HG03175 (cell line): ENCODE results near the gene WDR70.
"Not testable (repeated sequence)": the region's sequence is repeated elsewhere in the genome, so short reads cannot be mapped to it uniquely, and the experiment has no call there.

Experiments used
- ATAC-seq: cut with Tn5 transposase; IDR thresholded peaks from one replicate; pipeline ENCODE4 v1.9.1; 2021; ENCODE audit warnings: mild to moderate bottlenecking, moderate library complexity; ENCODE audit not compliant: unreplicated experiment

The WDR70 gene

DNA sequence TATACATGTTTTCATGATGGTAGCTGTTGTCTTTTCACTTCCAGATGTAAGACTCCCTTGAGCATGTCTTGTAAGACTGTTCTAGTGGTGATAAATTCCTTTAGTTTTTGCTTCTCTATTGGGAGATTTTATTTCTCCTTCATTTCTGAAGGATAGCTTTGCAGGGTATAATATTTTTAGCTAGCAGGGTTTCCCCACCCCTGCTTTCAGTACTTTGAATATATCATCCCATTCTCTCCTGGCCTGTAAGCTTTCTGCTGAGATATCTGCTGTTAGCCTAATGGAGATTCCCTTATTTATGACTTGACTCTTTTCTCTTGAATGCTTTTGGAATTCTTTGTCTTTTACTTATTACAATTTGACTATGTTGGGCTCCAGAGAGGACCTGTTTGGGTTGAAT lies 249.8 kb downstream of the WDR70 start:
- ATAC-seq: no peak

DNA sequence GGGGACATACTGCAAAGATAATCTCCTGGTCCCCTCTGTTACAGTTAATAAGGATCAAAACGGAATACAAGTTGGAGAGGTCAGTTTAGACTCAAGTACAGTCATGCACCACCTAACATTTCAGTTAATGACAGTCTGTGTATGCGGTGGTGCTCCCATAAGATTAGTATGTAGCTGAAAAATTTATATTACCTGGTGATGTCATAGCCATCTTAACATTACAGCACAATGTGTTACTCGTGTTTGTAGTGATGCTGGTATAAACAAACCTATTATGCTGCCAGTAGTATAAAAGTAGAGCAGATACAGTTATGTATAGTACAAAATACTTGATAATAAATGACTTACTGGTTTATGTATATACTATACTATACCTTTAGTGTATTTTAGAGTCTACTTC lies 252.8 kb downstream of the WDR70 start:
- ATAC-seq: no peak

DNA sequence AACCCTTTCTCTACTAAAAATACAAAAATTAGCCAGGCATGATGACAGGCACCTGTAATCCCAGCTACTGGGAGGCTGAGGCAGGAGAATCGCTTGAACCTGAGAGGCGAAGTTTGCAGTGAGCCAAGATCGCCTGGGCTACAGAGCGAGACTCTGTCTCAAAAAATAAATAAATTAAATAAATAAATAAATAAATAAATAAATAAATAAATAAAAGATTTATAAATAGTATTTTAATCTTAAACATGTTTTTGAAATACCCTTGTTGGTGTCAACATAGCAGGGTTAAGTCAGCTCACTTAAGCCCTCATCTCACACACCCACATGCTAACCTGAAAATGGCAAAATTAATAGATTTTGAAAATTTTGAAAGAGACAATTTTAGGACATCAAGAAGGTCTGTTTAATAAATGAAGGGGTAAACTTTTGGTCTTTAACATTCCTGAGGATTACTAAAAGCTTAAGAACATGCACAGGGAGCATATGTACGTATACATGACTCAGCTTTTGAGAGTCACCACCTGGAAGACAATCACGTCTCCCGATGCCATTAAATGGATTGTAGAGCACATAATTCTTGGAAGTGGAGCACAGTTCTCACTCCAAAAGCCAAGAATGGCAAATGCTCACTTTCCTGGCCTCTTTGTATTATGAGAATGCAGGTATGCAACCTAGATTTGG lies 258.2 kb downstream of the WDR70 start:
- no peak for ATAC-seq

DNA sequence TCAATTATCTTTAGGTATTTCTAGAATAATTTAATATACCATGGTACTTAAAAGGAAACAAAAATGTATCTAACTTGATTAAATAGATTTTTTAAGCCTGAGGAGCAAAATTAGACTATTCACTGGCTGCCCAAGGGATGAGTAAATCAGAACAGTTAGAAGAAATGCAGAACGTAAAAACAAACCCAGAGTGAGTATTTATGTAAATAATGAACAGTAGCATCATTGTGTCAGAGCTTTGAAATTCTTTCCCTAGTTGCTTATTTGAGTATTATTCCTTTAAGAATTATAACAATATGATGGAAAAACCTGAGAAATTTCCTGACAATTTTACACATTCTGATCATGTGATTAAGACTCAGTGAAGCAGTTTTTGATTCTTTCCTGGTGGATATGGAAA lies 259.8 kb downstream of the WDR70 start:
- ATAC-seq: no peak

DNA sequence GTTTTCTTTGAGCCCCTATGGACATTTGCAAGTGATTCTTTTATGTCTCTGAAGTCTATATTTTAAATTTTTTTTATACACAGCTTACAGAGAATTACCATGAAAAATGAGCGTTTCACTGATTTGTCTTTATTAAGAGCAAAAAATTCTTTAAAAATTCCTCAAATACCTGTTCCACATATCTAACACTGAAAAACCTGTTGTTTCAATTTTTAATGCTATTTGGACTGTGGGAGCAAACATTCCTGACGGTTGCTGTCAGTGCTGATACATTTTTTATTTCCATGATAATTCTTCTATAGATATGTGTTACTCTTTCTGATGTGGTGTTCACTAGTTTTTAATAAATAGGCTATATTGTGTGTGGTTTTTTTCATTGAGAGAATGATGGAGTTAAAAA lies 261.0 kb downstream of the WDR70 start:
- ATAC-seq: no peak

DNA sequence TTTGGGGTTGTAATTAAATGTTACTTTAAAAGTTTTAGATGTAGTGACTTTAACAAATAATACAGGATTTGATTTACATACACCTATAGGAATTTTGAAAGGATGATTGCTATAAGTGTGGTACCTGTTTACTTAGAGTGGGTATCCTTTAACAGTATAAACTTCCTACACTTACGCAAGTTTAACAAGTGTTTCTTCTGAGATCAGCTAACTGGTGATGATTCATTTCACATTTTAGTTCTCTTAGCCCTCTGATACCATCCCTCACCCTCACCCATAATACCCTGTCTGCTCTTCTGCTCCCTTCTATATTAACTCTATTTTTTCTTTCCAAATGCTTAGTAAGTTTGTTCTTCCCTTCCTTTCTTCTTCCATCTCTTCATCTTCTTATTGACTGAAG lies 262.8 kb downstream of the WDR70 start:
- no peak for ATAC-seq

DNA sequence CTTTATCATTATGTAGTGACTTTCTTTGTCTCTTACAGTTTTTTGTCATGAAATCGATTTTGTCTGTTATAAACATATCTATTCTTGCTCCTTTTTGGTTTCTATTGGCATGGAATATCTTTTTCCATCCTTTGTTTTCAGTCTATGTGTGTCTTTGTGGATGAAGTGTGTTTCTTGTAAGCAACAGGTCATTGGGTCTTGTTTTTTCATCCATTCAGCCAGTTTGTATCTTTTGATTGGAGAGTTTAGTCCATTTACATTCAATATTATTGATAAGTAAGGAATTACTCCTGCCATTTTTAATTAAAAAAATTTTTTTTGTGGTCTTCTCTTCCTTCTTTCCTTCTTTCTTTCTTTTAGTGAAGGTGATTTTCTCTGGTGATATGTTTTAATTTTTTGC lies 266.6 kb downstream of the WDR70 start:
- no peak for ATAC-seq

DNA sequence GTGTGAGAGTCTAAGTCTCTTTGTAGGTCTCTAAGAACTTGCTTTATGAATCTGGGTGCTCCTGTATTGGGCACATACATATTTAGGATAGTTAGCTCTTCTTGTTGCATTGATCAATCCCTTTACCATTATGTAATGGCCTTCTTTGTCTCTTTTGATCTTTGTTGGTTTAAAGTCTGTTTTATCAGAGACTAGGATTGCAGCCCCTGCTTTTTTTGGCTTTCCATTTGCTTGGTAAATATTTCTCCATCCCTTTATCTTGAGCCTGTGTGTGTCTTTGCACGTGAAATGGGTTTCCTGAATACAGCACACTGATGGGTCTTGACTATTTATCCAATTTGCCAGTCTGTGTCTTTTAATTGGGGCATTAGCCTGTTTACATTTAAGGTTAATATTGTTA lies 275.4 kb downstream of the WDR70 start:
- ATAC-seq: not testable (repeated sequence)

DNA sequence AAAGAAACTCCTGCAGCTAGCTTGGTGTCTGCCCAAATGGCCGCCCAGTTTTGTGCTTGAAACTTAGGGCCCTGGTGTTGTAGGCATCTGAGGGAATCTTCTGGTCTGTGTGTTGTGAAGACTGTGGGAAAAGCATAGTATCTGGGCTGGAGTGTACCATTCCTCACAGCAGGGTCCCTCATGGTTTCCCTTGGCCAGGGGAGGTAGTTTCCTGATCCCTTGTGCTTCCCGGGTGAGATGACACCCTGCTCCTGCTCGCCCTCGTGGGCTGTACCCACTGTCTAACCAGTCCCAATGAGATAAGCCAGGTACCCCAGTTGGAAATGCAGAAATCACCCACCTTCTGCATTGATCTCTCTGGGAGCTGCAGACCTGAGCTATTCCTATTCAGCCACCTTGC lies 277.9 kb downstream of the WDR70 start:
- no peak for ATAC-seq

DNA sequence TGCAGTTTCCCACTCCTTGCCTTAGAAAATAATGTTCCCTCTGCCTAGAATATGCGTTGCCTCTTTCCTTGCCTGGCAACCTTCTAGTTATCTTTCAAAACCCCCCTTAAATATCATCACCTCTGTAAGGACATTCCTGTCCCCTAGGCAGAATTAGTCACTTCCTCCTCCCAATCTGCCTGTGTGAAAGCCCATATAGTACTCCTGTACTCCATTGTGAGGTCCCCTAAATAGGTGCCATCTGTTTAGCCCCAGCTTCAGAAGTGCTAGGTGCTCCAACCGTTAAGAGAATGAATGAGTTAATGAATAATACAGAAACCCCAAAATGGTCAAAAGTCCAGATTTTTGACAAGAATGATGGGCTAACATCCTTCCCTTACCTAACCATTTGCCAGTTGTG lies 279.3 kb downstream of the WDR70 start:
- no peak for ATAC-seq

DNA sequence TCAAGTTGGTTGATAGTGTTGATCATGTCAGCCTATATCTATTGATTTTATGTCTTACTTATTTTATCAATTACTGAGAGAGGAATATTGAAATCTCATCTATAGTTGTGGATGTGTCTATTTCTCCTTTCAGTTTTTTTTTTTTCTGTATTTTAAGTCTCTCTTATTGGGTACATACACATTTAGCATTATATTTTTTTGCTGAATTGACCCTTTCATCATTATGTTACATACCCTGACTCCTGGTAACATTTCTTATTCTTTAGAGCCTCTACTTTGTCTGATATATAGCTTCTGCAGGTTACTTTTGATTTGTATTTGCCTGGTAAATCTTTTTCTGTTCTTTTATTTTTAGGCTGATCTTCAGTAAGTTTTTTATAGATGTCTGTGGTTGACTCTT lies 281.2 kb downstream of the WDR70 start:
- no peak for ATAC-seq

DNA sequence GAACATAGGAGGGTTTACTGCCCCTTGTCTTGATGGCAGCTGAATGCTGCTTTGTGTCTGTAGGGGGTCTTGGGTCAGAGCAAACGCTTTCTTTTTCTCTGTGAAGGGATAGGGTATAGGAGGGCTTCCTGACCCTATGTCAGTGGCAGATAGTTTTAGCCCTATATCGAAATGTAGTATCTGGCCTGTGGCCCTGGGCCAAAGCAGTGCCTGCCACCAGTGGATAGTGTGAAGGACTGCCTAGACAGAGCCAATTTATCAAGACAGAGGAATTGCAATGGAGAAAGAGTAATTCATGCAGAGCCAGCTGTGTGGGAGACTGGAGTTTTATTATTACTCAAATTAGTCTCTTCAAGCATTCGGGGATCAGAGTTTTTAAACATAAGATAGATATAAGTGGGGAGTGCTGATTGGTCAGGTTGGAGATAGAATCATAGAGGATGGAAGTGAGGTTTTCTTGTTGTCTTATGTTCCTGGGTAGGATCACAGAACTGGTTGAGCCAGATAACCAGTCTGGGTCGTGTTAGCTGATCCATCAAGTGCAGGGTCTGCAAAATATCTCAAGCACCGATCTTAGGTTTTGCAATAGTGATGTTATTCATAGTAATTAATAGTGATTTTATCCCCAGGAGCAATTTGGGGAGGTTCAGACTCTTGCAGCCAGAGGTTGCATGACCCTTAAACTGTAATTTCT lies 282.3 kb downstream of the WDR70 start:
- no peak for ATAC-seq

DNA sequence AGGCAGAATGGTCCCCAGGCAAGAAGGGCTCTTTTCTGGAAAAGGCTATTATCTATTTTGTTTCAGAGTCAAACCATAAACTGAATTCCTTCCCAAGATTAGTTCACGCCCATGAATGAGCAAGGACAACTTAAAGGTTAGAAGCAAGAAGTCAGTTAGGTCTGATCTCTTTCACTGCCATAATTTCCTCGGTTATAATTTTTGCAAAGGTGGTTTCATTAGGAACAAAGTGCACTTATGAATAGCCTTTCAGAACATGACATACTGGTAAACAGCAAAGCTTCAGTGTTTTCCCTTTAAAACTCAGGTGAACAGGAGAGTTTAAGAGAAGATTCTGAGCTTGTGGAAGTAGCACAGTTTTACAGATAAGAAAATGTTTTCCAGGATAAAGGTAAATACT lies 282.8 kb downstream of the WDR70 start:
- ATAC-seq: no peak

DNA sequence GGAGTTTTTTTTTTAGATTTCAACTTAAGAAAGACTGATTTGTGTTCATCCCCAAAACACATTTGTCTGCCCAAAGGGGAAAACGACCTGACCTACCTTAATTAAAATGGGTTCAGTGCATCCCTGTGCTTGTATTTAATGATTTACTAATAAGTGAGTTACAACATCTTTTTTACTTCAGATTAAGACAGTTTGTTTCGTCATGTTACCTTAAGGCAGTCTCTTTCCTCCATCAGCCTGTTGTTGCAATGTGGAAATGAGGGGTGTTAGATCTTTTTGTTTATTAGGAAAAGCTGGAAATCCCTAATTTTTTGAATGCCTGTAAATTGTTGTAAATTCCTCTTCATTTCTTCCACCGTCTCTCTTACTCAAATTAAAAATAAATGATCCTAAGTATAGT lies 283.2 kb downstream of the WDR70 start:
- ATAC-seq: no peak

DNA sequence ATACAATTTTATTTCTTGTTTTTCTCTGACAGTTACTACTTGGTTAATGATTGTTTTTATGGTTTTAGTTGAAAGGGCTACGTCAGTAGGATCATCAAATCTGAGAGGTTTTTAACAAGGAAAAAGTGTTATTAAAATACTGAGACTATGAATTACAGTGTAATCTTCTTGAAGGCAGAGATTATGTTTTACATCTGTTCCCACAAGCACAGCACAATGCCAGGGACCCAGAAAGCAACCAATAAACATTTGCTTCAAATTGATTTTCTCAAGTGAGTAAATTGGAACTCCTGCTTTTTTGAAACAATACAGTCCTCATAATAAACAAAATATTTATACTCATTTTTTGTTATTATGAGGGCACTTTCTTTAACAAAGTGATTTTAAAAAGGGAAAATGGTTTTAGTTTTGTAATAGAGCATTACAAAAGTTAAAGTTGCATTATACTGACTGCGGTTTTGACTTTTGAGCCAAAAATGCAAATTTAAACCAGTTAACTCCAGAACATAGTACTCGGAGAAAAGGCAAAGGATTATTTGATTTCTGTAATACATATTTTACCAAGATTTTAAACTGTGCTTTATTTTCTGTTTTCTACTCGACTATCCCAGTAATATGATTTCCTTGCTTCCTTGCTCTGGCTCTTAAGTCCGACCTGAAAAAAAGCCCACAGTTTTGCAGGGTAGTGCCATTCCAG lies 283.8 kb downstream of the WDR70 start:
- no peak for ATAC-seq

DNA sequence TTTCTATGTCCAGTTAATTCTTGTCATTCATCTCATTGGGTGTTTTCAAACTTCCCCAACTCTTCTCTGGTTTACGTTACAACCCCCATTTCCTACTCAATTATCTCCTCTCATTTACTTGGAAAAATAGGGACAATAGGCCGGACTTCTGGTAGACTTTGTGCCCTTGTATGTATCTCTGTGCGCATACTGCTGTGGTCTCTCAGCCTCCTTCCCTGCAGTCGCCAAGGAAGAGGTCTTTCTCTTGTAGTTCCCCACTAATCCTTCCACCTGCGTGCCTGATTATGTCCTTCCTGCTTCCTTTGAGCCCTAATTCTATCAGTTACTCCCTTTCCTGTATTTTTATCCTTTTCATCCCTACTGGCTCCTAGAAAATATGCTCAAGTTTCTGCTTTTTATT lies 284.4 kb downstream of the WDR70 start:
- ATAC-seq: no peak

DNA sequence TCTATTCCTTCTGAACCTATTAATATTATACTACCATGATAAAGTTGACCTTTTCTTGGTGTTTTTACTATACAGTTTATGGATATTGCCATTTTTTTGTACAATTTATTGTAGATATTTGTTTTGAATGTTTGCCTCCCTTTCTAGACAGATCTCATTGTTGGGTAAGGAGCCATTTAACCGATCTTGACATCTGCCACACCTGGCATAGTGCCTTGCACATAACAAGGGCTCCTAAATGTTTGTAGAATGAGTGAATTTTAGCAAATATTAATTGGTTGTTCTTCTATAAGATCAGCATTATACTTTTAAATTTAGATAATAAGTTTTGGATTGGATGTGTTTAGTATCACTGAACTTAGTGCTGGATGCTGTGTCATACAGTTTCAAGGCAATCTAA lies 285.4 kb downstream of the WDR70 start:
- ATAC-seq: no peak

DNA sequence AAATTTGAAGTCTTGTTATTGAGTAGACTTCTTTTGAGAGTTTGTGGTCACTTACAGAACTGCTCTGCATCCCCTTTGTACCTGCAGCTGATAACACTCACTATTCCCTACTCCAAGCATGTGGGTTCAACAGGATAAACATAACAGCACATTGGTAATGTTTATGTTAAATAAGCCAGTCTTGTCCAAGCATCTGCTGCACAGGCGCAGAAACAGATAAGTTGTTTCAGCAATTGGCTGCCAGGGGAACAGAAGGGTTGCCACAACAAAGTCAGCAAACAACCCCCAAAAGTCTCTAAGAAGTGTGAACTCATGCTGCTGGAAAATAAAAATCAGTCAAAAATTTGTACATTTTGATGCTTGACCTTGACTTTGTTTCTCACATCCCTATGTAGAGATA lies 286.2 kb downstream of the WDR70 start:
- ATAC-seq: no peak

DNA sequence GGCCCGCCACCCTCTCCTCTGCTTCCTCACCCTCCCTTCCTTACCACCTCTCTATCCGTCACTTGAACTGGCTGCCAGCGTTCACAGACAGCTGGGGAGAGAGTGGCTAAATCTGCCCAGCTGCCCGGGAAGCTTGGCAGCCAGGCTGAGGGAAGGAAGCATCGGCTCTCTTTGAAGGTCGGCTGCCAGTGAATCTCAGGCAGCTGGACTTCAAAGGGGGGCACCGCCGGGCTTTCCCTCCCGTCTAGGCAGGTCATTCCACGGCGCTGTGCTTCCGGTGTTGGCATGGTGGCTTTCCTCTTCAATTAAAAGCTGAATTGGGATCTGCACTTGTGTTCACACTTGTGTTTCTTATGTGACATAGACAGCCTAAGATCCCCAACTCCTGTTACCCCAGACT lies 286.8 kb downstream of the WDR70 start:
- ATAC-seq: no peak

DNA sequence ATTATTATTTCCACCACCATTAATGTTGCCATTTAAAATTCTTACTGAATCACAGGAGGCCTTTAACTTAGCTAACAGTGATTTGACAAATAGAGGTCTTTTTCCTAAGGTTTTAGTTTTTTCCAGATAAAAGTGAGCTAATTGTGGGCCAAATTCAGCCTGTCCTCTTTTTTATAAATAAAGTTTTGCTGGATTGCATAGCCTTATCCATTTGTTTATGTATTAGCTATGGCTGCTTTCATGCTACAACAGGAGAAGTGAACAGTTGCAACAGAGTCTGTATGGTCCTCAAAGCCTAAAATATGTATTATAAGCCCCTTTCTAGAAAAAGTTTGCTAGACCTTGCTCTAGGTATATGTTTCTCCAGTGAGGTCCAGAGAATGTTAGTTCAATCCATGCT lies 288.3 kb downstream of the WDR70 start:
- no peak for ATAC-seq

DNA sequence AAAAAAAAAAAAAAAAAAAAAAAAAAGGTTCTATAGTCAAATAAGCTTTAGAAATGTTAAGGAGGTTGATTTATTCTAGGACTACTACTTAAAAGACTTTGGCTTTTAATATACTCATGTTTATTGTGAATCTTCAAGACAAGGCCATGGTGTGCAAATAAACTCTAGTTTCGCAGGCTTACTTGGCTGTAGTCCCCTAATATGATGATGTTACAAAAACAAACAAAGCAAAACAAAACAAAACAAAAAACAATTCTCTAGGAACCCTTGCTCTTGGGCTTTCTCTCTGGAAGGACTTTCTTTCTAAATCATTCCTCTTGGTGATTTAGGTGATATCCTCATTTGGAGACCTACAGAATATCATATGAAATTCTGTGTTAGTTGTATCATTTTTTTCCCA lies 288.7 kb downstream of the WDR70 start:
- no peak for ATAC-seq

DNA sequence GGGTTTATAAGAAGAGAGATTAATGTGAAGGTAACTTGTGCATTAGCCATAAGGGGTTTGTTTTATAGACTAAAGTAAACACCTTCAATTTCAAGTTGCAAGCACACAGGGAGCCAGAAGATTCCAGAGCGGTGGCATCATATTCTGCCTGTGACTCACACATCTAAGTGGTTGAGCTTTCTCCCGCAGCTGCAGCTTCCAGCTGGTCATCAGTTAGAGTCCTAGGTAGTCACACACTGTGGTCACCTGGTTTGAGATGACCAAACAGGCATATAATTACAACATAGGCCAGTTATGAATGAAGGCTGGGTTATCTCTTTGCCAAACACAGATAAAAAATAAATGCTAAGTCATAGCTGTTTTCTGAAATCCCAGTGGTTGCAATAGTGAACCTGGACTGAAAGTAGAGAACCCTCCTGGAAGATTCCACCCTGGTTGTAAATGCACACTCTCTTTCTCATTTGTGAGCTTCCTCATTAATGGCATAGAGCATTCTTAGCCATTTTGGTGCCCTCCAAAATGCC lies 289.5 kb downstream of the WDR70 start:
- ATAC-seq: no peak
